ENCODE data around the gene RFXANK. TPM values are rescaled to one million over a fixed set of nuclear protein-coding genes. Genes with fewer than 3 reads are reported as not detected.
A peak's percentile ranks its signal among the peaks of the same experiment; 100 is the strongest.

Gene RFXANK
- total RNA-seq, 1 donor from 2014 or later, result 111 TPM

DNA sequence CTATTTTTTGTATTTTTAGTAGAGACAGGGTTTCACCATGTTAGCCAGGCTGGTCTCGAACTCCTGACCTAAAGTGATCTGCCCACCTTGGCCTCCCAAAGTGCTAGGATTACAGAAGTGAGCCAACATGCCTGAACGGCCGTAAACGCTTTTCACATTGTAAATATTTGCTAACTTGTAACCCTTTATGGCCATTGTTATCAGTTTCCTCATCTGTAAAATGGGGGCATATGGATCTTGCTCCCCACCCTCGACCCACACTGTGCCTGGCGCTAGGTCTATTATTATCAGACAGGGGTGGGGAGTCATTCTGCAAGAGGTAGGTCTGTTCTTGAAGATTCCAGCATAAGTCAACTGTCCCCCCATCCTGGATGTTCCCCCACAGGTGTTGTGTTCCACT, 31.6 kb downstream of the RFXANK start:
- Mint-ChIP-seq H3K27me3 (ENCODE audit: low read depth) (peaks cover 52% of the 10 kb centered on the region), H3K9me3 (no peaks in the 10 kb centered on the region), H3K4me3 (no peak overlapping the region), H3K4me1 (no peaks in the 10 kb centered on the region), H3K36me3 (ENCODE audit: low read depth) (no peaks in the 10 kb centered on the region), H3K27ac (ENCODE audit: unreplicated experiment) (no peak overlapping the region)
- no peak for DNase-seq (ENCODE audit: low read depth, low spot score)
- TF ChIP-seq, protein P1, sequence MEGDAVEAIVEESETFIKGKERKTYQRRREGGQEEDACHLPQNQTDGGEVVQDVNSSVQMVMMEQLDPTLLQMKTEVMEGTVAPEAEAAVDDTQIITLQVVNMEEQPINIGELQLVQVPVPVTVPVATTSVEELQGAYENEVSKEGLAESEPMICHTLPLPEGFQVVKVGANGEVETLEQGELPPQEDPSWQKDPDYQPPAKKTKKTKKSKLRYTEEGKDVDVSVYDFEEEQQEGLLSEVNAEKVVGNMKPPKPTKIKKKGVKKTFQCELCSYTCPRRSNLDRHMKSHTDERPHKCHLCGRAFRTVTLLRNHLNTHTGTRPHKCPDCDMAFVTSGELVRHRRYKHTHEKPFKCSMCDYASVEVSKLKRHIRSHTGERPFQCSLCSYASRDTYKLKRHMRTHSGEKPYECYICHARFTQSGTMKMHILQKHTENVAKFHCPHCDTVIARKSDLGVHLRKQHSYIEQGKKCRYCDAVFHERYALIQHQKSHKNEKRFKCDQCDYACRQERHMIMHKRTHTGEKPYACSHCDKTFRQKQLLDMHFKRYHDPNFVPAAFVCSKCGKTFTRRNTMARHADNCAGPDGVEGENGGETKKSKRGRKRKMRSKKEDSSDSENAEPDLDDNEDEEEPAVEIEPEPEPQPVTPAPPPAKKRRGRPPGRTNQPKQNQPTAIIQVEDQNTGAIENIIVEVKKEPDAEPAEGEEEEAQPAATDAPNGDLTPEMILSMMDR (conservative IDR thresholded peaks at IDR 0.05), result no peak

DNA sequence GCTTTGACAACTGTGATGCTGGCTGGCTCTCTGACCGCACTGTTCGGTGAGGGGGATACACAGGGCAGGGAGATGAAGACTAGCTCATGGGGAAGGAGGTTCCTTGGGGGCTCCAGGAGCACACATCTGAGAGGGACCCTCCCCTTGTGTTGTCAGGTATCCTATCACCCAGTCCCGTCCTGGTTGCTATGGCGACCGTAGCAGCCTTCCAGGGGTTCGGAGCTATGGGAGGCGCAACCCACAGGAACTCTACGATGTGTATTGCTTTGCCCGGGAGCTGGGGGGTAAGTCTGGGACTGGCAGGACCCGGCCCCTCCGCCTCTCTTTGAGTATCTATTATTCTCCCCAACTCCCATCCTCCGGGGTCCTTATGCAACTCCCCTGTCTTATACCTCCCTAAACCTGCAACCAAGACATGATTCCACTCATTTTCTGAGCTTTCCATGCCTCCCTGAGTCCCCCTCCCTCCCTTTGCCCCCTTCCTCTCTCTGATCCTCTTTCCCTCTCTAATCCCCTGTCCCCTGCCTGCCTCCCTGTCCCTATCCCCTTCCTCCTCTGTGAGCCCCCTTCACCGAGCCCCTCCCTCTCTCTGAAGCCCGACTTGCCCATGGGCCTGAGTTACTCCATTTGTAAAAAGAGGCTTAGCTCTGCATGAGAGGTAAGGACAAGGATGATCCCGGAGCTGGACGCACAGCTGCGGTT, 32.2 kb downstream of the RFXANK start:
- Mint-ChIP-seq H3K27me3 (ENCODE audit: low read depth) (peaks cover 56% of the 10 kb centered on the region), H3K27ac (ENCODE audit: unreplicated experiment) (no peak overlapping the region), H3K4me3 (no peak overlapping the region), H3K36me3 (ENCODE audit: low read depth) (no peaks in the 10 kb centered on the region), H3K9me3 (no peaks in the 10 kb centered on the region), H3K4me1 (no peaks in the 10 kb centered on the region)
- DNase-seq (ENCODE audit: low read depth, low spot score), result no peak
- TF ChIP-seq, protein P1 (conservative IDR thresholded peaks at IDR 0.05), result no peak

DNA sequence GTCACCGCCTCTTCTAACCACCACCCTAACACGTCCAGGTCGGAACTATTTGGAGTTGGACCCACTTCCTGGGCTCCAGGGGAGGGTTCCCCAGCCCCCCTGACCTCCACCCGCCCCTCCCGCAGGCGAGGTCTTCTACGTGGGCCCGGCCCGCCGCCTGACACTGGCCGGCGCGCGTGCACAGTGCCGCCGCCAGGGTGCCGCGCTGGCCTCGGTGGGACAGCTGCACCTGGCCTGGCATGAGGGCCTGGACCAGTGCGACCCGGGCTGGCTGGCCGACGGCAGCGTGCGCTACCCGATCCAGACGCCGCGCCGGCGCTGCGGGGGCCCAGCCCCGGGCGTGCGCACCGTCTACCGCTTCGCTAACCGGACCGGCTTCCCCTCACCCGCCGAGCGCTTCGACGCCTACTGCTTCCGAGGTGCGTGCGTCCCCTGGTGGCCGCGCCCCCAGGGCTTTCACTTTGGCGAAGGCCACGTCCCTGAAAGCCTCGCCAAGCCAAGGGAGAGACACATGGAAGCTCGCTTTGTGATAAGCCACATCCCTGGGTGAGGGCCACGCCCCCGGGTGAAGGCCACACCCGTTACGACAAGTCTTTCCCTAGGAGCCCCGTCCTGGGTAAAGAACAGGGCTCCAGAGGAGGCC, 32.9 kb downstream of the RFXANK start:
- peaks cover 58% of the 10 kb centered on the region for H3K27me3 Mint-ChIP-seq (ENCODE audit: low read depth)
- no peak overlapping the region for H3K27ac Mint-ChIP-seq (ENCODE audit: unreplicated experiment)
- no peaks in the 10 kb centered on the region for H3K36me3 Mint-ChIP-seq (ENCODE audit: low read depth)
- H3K4me3 Mint-ChIP-seq, result no peak overlapping the region
- TF ChIP-seq, protein P1 (conservative IDR thresholded peaks at IDR 0.05), result peak; percentile 67
- peak; percentile 65 for DNase-seq (ENCODE audit: low read depth, low spot score)
- no peaks in the 10 kb centered on the region for H3K4me1 Mint-ChIP-seq
- H3K9me3 Mint-ChIP-seq, result no peaks in the 10 kb centered on the region

DNA sequence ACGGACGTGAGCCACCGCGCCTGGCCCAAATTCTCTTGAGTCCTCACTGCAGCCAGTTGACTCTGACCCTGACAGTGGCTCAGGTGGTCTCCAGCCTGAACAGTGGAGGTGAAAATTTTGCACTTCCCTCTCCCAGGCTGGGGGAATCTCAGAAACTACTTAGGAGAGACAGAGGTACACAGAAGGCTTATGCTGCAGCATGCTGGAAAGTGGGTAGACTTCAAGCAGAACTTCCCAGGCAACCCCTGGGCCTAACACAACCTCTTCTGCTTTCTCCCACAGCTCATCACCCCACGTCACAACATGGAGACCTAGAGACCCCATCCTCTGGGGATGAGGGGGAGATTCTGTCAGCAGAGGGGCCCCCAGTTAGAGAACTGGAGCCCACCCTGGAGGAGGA, 34.1 kb downstream of the RFXANK start:
- Mint-ChIP-seq H3K27ac (ENCODE audit: unreplicated experiment) (no peak overlapping the region), H3K4me3 (no peak overlapping the region), H3K9me3 (no peaks in the 10 kb centered on the region), H3K27me3 (ENCODE audit: low read depth) (peaks cover 58% of the 10 kb centered on the region), H3K4me1 (no peaks in the 10 kb centered on the region), H3K36me3 (ENCODE audit: low read depth) (no peaks in the 10 kb centered on the region)
- TF ChIP-seq, protein P1 (conservative IDR thresholded peaks at IDR 0.05), result no peak
- DNase-seq (ENCODE audit: low read depth, low spot score), result no peak

DNA sequence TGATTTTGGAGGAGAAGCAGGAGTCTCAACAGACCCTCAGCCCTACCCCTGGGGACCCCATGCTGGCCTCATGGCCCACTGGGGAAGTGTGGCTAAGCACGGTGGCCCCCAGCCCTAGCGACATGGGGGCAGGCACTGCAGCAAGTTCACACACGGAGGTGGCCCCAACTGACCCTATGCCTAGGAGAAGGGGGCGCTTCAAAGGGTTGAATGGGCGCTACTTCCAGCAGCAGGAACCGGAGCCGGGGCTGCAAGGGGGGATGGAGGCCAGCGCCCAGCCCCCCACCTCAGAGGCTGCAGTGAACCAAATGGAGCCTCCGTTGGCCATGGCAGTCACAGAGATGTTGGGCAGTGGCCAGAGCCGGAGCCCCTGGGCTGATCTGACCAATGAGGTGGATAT, 34.6 kb downstream of the RFXANK start:
- Mint-ChIP-seq H3K27me3 (ENCODE audit: low read depth) (peaks cover 59% of the 10 kb centered on the region), H3K27ac (ENCODE audit: unreplicated experiment) (no peak overlapping the region), H3K4me3 (no peak overlapping the region), H3K4me1 (no peaks in the 10 kb centered on the region), H3K36me3 (ENCODE audit: low read depth) (no peaks in the 10 kb centered on the region), H3K9me3 (no peaks in the 10 kb centered on the region)
- TF ChIP-seq, protein P1 (conservative IDR thresholded peaks at IDR 0.05), result no peak
- no peak for DNase-seq (ENCODE audit: low read depth, low spot score)
